OCI-LY1 (cell line): ENCODE results near the gene FBXO2.

Experiments
- H2AFZ ChIP-seq: fragments of 200-600 bp; sonication (generic), shearing (Covaris generic); 2 replicates; pipeline ENCODE4 v1.6.0; 2014; ENCODE audit warnings: antibody characterized with exemption, mild to moderate bottlenecking, low read length
- H3F3A ChIP-seq: fragments of 200-600 bp; sonication (generic), shearing (Covaris generic); 2 replicates; pipeline ENCODE4 v1.6.0; 2014; ENCODE audit warnings: mild to moderate bottlenecking, antibody characterized with exemption, low read length, moderate library complexity; ENCODE audit not compliant: insufficient read depth
- H3K27ac ChIP-seq: fragments of 200-600 bp; sonication (generic); 2 replicates; pipeline ENCODE4 v1.5.1; 2014; ENCODE audit warnings: low read length, mixed run types, mild to moderate bottlenecking, low read depth; ENCODE audit not compliant: poor library complexity, severe bottlenecking
- H3K27me3 ChIP-seq: fragments of 200-600 bp; sonication (generic); 2 replicates; pipeline ENCODE4 v1.6.0; 2014; ENCODE audit warnings: antibody characterized with exemption, mild to moderate bottlenecking, low read length, moderate library complexity; ENCODE audit not compliant: insufficient read depth
- H3K36me3 ChIP-seq: fragments of 200-600 bp; sonication (generic); 2 replicates; pipeline ENCODE4 v1.6.1; 2014; ENCODE audit warnings: mild to moderate bottlenecking, antibody characterized with exemption, low read length, moderate library complexity, mixed read lengths; ENCODE audit not compliant: insufficient read depth
- H3K4me1 ChIP-seq: fragments of 200-600 bp; sonication (generic); 2 replicates; pipeline ENCODE4 v1.5.1; 2014; ENCODE audit warnings: mild to moderate bottlenecking, low read length, moderate library complexity; ENCODE audit not compliant: insufficient read depth, severe bottlenecking
- H3K4me2 ChIP-seq: fragments of 200-600 bp; sonication (generic), shearing (Covaris generic); 2 replicates; pipeline ENCODE4 v1.6.1; 2014; ENCODE audit warnings: low read length
- H3K4me3 ChIP-seq: fragments of 200-600 bp; sonication (generic); 2 replicates; pipeline ENCODE4 v1.5.1; 2014; ENCODE audit warnings: low read length, low read depth, mild to moderate bottlenecking, mixed read lengths; ENCODE audit not compliant: poor library complexity, severe bottlenecking
- H3K79me2 ChIP-seq: fragments of 200-600 bp; shearing (Covaris generic); 2 replicates; pipeline ENCODE4 v1.6.1; 2016; ENCODE audit warnings: mixed run types, low read length, mixed read lengths; ENCODE audit not compliant: insufficient read depth
- H3K9ac ChIP-seq: fragments of 200-600 bp; sonication (generic), shearing (Covaris generic); 2 replicates; pipeline ENCODE4 v1.6.1; 2014; ENCODE audit warnings: mild to moderate bottlenecking, low read length, mixed read lengths
- H3K9me2 ChIP-seq: fragments of 200-600 bp; sonication (generic), shearing (Covaris generic); 2 replicates; pipeline ENCODE4 v1.6.1; 2014; ENCODE audit warnings: low read depth, mild to moderate bottlenecking, low read length, mixed read lengths
- H3K9me3 ChIP-seq: fragments of 200-600 bp; shearing (Covaris generic); 2 replicates; pipeline ENCODE4 v1.6.1; 2014; ENCODE audit warnings: low read length, mixed read lengths
- H4K20me1 ChIP-seq: fragments of 200-600 bp; sonication (generic), shearing (Covaris generic); 2 replicates; pipeline ENCODE4 v1.6.0; 2016; ENCODE audit warnings: mild to moderate bottlenecking, low read length; ENCODE audit not compliant: insufficient read depth
- EZH2 ChIP-seq: fragments of 200-600 bp; sonication (generic), shearing (Covaris generic); IDR thresholded peaks from 2 replicates; pipeline ENCODE4 v1.8.0; 2017; ENCODE audit warnings: borderline replicate concordance, mixed run types, mild to moderate bottlenecking, antibody characterized with exemption, low read length, moderate library complexity, mixed read lengths
- TF ChIP-seq, protein P1 (sequence below): fragments of 200-600 bp; sonication (generic), shearing (Covaris generic); IDR thresholded peaks from 2 replicates; pipeline ENCODE4 v1.5.1; 2017; ENCODE audit warnings: mild to moderate bottlenecking, antibody characterized with exemption, low read length, moderate library complexity, mixed read lengths

FBXO2 gene

DNA sequence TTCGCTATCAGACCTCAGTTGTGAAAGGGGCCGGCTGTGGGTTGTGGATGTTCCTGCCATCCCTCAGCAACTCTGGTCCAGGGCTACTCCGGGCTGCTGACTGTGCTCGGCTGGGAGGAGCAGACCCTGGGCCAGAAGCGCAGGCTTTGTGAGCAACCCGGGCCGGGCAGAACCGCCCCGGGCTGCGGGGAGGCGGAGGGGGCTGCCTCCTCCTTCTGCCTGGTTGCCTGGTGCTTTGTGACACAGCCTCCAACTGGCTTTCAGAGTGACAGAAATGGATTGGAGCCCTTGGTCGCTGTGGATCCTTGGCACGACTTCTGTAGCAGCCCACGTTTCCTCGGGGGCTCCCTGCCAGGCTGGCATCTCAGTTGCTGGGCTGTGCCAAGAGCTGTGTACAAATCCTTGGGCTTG, 47.3 kb upstream of the FBXO2 start:
- Histone ChIP-seq H3K9me2 (no peaks in the 10 kb centered on the region), H3F3A (no peaks in the 10 kb centered on the region), H3K9me3 (no peaks in the 10 kb centered on the region), H2AFZ (no peak overlapping the region), H3K4me2 (no peak overlapping the region), H3K4me3 (no peak overlapping the region), H3K79me2 (no peaks in the 10 kb centered on the region), H3K9ac (no peak overlapping the region), H3K36me3 (no peaks in the 10 kb centered on the region), H3K4me1 (no peaks in the 10 kb centered on the region), H3K27me3 (no peaks in the 10 kb centered on the region; the same call in 1 of the 2 replicates), H4K20me1 (no peaks in the 10 kb centered on the region), H3K27ac (no peak overlapping the region)
- no peak for TF ChIP-seq EZH2
- TF ChIP-seq, protein P1, sequence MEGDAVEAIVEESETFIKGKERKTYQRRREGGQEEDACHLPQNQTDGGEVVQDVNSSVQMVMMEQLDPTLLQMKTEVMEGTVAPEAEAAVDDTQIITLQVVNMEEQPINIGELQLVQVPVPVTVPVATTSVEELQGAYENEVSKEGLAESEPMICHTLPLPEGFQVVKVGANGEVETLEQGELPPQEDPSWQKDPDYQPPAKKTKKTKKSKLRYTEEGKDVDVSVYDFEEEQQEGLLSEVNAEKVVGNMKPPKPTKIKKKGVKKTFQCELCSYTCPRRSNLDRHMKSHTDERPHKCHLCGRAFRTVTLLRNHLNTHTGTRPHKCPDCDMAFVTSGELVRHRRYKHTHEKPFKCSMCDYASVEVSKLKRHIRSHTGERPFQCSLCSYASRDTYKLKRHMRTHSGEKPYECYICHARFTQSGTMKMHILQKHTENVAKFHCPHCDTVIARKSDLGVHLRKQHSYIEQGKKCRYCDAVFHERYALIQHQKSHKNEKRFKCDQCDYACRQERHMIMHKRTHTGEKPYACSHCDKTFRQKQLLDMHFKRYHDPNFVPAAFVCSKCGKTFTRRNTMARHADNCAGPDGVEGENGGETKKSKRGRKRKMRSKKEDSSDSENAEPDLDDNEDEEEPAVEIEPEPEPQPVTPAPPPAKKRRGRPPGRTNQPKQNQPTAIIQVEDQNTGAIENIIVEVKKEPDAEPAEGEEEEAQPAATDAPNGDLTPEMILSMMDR = no peak

DNA sequence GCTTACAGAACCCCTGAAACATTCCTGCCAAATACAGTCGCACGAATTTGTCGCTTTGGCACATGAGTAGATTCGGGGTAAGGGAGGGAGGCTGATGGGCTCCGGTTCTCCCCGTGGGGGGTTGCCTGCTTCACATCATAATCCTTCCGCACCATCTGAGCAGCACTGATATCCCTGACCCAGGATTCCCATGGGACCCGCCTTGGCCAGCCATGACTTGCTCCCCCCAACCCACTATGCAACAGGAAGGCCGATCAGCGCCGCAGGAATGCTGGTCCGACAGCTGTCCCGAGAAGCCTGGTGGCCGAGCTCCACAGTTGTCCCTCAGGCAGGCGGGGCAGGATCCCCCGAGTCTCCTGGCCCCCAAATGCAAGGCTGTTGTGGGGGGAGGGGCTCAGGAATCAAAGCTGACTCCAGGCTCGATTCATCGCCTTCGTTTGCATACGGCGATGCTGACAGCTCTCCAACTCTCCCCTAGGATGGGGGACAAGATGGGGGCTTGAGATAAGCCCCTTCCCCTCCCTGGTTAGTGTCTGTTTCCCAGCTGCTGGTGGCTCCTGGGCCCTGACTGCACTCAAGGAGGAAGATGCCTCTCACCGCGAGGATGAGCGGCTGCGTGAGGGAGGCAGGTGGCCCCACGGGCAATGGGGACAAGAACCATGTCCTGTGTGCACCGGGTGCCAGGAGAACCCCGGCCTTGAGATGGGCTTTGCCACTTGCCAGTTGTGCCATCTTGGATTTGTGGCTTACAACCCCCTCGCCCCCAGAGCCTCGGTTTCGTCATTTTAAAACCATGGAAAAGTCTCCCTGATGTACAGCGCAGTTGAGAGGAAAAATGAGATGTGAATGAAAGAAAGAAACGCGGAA, 46.6 kb upstream of the FBXO2 start:
- Histone ChIP-seq H2AFZ (no peak overlapping the region), H3K4me2 (no peak overlapping the region), H3K9me2 (no peaks in the 10 kb centered on the region), H3K36me3 (no peaks in the 10 kb centered on the region), H3F3A (no peaks in the 10 kb centered on the region), H3K79me2 (no peaks in the 10 kb centered on the region), H3K4me1 (no peaks in the 10 kb centered on the region), H3K27me3 (peaks cover 3% of the 10 kb centered on the region; the same call in 1 of the 2 replicates), H3K4me3 (no peak overlapping the region), H4K20me1 (no peaks in the 10 kb centered on the region), H3K9ac (no peak overlapping the region), H3K27ac (no peak overlapping the region), H3K9me3 (no peaks in the 10 kb centered on the region)
- no peak for TF ChIP-seq EZH2
- TF ChIP-seq, protein P1 = no peak

DNA sequence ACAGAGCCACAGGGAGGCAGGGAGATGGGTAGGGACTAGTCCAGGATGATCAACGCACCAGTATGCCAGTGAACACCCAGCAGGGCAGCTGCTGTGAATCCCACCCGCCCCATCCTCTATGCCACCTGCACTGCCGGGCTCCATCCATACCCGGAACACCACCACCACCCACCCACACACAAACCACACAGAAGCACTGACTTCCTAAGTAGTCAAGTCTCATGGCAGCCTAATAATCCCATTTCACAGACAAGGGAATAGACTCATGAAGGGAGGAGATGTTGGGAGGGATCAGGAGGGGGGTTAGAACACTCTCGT, 43.6 kb upstream of the FBXO2 start:
- Histone ChIP-seq H3K4me1 (no peaks in the 10 kb centered on the region), H3K4me3 (no peak overlapping the region), H3F3A (no peaks in the 10 kb centered on the region), H3K9me2 (no peaks in the 10 kb centered on the region), H3K36me3 (no peaks in the 10 kb centered on the region), H3K9me3 (no peaks in the 10 kb centered on the region), H3K79me2 (no peaks in the 10 kb centered on the region), H3K4me2 (no peak overlapping the region), H3K27me3 (peaks cover 3% of the 10 kb centered on the region; the same call in 1 of the 2 replicates), H3K9ac (no peak overlapping the region), H4K20me1 (no peaks in the 10 kb centered on the region), H3K27ac (no peak overlapping the region), H2AFZ (no peak overlapping the region)
- TF ChIP-seq, protein P1 = no peak
- TF ChIP-seq EZH2 = no peak
